ENCODE measurements around the gene ELF1.

Gene ELF1

GRCh38 chr13:41019578-41020347 is 647 bp upstream of the ELF1 start:
- H3K27ac ChIP-seq (ENCODE audit: insufficient read depth, low read depth, low read length, poor library complexity, severe bottlenecking) = no peak overlapping the region

GRCh38 chr13:41018602-41018948 is 541 bp downstream of the ELF1 start:
- Histone ChIP-seq H3K4me1 (ENCODE audit: control insufficient read depth, insufficient read depth, low read length) (no peaks in the 10 kb centered on the region), H3K4me3 (ENCODE audit: insufficient read depth, low read depth, low read length) (no peak overlapping the region), H3K27me3 (ENCODE audit: control insufficient read depth, insufficient read depth, low read length, poor library complexity, severe bottlenecking) (no peaks in the 10 kb centered on the region), H3K36me3 (ENCODE audit: control insufficient read depth, insufficient read depth, low read length) (no peaks in the 10 kb centered on the region), H3K27ac (ENCODE audit: insufficient read depth, low read depth, low read length, poor library complexity, severe bottlenecking) (no peak overlapping the region), H3K9me3 (ENCODE audit: control insufficient read depth, low read length) (no peaks in the 10 kb centered on the region)
- 100% methylated on average over 1 of the region's 1 CpG for WGBS, 2 experiments

More at GRCh38 chr13:41019578-41020347, 647 bp upstream of the ELF1 start:
- no peaks in the 10 kb centered on the region for H3K27me3 ChIP-seq (ENCODE audit: control insufficient read depth, insufficient read depth, low read length, poor library complexity, severe bottlenecking)
- no peaks in the 10 kb centered on the region for H3K36me3 ChIP-seq (ENCODE audit: control insufficient read depth, insufficient read depth, low read length)
- H3K4me3 ChIP-seq (ENCODE audit: insufficient read depth, low read depth, low read length) = no peak overlapping the region
- H3K9me3 ChIP-seq (ENCODE audit: control insufficient read depth, low read length) = no peaks in the 10 kb centered on the region
- WGBS, 2 experiments = 94 to 96% methylated on average over 2 of the region's 2 CpGs
- no peaks in the 10 kb centered on the region for H3K4me1 ChIP-seq (ENCODE audit: control insufficient read depth, insufficient read depth, low read length)

- no peaks in the 10 kb centered on the region for H3K4me1 ChIP-seq (ENCODE audit: control insufficient read depth, insufficient read depth, low read length)
- no peak overlapping the region for H3K4me3 ChIP-seq (ENCODE audit: insufficient read depth, low read depth, low read length)
- 98 to 100% methylated on average over 2 to 3 of the region's 3 CpGs for WGBS, 2 experiments
- no peaks in the 10 kb centered on the region for H3K27me3 ChIP-seq (ENCODE audit: control insufficient read depth, insufficient read depth, low read length, poor library complexity, severe bottlenecking)
- no peak overlapping the region for H3K27ac ChIP-seq (ENCODE audit: insufficient read depth, low read depth, low read length, poor library complexity, severe bottlenecking)
- H3K9me3 ChIP-seq (ENCODE audit: control insufficient read depth, low read length) = no peaks in the 10 kb centered on the region
- no peaks in the 10 kb centered on the region for H3K36me3 ChIP-seq (ENCODE audit: control insufficient read depth, insufficient read depth, low read length)
These were observed 1.1 kb downstream of the ELF1 start for GRCh38 chr13:41017817-41018601.

- no peaks in the 10 kb centered on the region for H3K4me1 ChIP-seq (ENCODE audit: control insufficient read depth, insufficient read depth, low read length)
- 94 to 95% methylated on average over 1 of the region's 2 CpGs for WGBS, 2 experiments
These were observed 2.0 kb downstream of the ELF1 start for GRCh38 chr13:41017159-41017558.

GRCh38 chr13:41015920-41016319 is 3.2 kb downstream of the ELF1 start:
- Histone ChIP-seq H3K27ac (ENCODE audit: insufficient read depth, low read depth, low read length, poor library complexity, severe bottlenecking) (no peak overlapping the region), H3K4me3 (ENCODE audit: insufficient read depth, low read depth, low read length) (no peak overlapping the region), H3K27me3 (ENCODE audit: control insufficient read depth, insufficient read depth, low read length, poor library complexity, severe bottlenecking) (no peaks in the 10 kb centered on the region), H3K36me3 (ENCODE audit: control insufficient read depth, insufficient read depth, low read length) (no peaks in the 10 kb centered on the region), H3K9me3 (ENCODE audit: control insufficient read depth, low read length) (no peaks in the 10 kb centered on the region), H3K4me1 (ENCODE audit: control insufficient read depth, insufficient read depth, low read length) (no peaks in the 10 kb centered on the region)
- WGBS, 2 experiments = 62 to 66% methylated on average over 6 of the region's 6 CpGs

More at GRCh38 chr13:41017159-41017558, 2.0 kb downstream of the ELF1 start:
- no peaks in the 10 kb centered on the region for H3K36me3 ChIP-seq (ENCODE audit: control insufficient read depth, insufficient read depth, low read length)
- H3K4me3 ChIP-seq (ENCODE audit: insufficient read depth, low read depth, low read length) = no peak overlapping the region
- H3K27ac ChIP-seq (ENCODE audit: insufficient read depth, low read depth, low read length, poor library complexity, severe bottlenecking) = no peak overlapping the region
- no peaks in the 10 kb centered on the region for H3K27me3 ChIP-seq (ENCODE audit: control insufficient read depth, insufficient read depth, low read length, poor library complexity, severe bottlenecking)
- H3K9me3 ChIP-seq (ENCODE audit: control insufficient read depth, low read length) = no peaks in the 10 kb centered on the region

- WGBS, 2 experiments = 95% methylated on average over 2 of the region's 2 CpGs; no CpG with 5 or more reads in 1 of the 2 experiments
- Histone ChIP-seq H3K36me3 (ENCODE audit: control insufficient read depth, insufficient read depth, low read length) (no peaks in the 10 kb centered on the region), H3K4me1 (ENCODE audit: control insufficient read depth, insufficient read depth, low read length) (no peaks in the 10 kb centered on the region), H3K4me3 (ENCODE audit: insufficient read depth, low read depth, low read length) (no peak overlapping the region), H3K27me3 (ENCODE audit: control insufficient read depth, insufficient read depth, low read length, poor library complexity, severe bottlenecking) (no peaks in the 10 kb centered on the region), H3K27ac (ENCODE audit: insufficient read depth, low read depth, low read length, poor library complexity, severe bottlenecking) (no peak overlapping the region), H3K9me3 (ENCODE audit: control insufficient read depth, low read length) (no peaks in the 10 kb centered on the region)
These were observed 5.3 kb downstream of the ELF1 start for GRCh38 chr13:41013835-41014234.

- H3K27me3 ChIP-seq (ENCODE audit: control insufficient read depth, insufficient read depth, low read length, poor library complexity, severe bottlenecking) = no peaks in the 10 kb centered on the region
- H3K36me3 ChIP-seq (ENCODE audit: control insufficient read depth, insufficient read depth, low read length) = no peaks in the 10 kb centered on the region
- H3K27ac ChIP-seq (ENCODE audit: insufficient read depth, low read depth, low read length, poor library complexity, severe bottlenecking) = no peak overlapping the region
- H3K4me3 ChIP-seq (ENCODE audit: insufficient read depth, low read depth, low read length) = no peak overlapping the region
- H3K9me3 ChIP-seq (ENCODE audit: control insufficient read depth, low read length) = no peaks in the 10 kb centered on the region
- no peaks in the 10 kb centered on the region for H3K4me1 ChIP-seq (ENCODE audit: control insufficient read depth, insufficient read depth, low read length)
- WGBS, 2 experiments = 89 to 90% methylated on average over 2 of the region's 2 CpGs
These were observed 6.6 kb downstream of the ELF1 start for GRCh38 chr13:41012536-41012935.

GRCh38 chr13:41011382-41011956 is 7.6 kb downstream of the ELF1 start:
- Histone ChIP-seq H3K36me3 (ENCODE audit: control insufficient read depth, insufficient read depth, low read length) (no peaks in the 10 kb centered on the region), H3K27me3 (ENCODE audit: control insufficient read depth, insufficient read depth, low read length, poor library complexity, severe bottlenecking) (no peaks in the 10 kb centered on the region), H3K4me3 (ENCODE audit: insufficient read depth, low read depth, low read length) (no peak overlapping the region), H3K9me3 (ENCODE audit: control insufficient read depth, low read length) (no peaks in the 10 kb centered on the region), H3K4me1 (ENCODE audit: control insufficient read depth, insufficient read depth, low read length) (no peaks in the 10 kb centered on the region), H3K27ac (ENCODE audit: insufficient read depth, low read depth, low read length, poor library complexity, severe bottlenecking) (no peak overlapping the region)
- 92 to 93% methylated on average over 3 of the region's 4 CpGs for WGBS, 2 experiments

GRCh38 chr13:41008349-41008980 is 10.7 kb downstream of the ELF1 start:
- Histone ChIP-seq H3K27me3 (ENCODE audit: control insufficient read depth, insufficient read depth, low read length, poor library complexity, severe bottlenecking) (no peaks in the 10 kb centered on the region), H3K36me3 (ENCODE audit: control insufficient read depth, insufficient read depth, low read length) (no peaks in the 10 kb centered on the region), H3K27ac (ENCODE audit: insufficient read depth, low read depth, low read length, poor library complexity, severe bottlenecking) (no peak overlapping the region), H3K9me3 (ENCODE audit: control insufficient read depth, low read length) (no peaks in the 10 kb centered on the region), H3K4me3 (ENCODE audit: insufficient read depth, low read depth, low read length) (no peak overlapping the region), H3K4me1 (ENCODE audit: control insufficient read depth, insufficient read depth, low read length) (no peaks in the 10 kb centered on the region)
- 96 to 100% methylated on average over 1 to 2 of the region's 2 CpGs for WGBS, 2 experiments

- Histone ChIP-seq H3K9me3 (ENCODE audit: control insufficient read depth, low read length) (no peaks in the 10 kb centered on the region), H3K27me3 (ENCODE audit: control insufficient read depth, insufficient read depth, low read length, poor library complexity, severe bottlenecking) (no peaks in the 10 kb centered on the region), H3K27ac (ENCODE audit: insufficient read depth, low read depth, low read length, poor library complexity, severe bottlenecking) (no peak overlapping the region), H3K36me3 (ENCODE audit: control insufficient read depth, insufficient read depth, low read length) (no peaks in the 10 kb centered on the region), H3K4me3 (ENCODE audit: insufficient read depth, low read depth, low read length) (no peak overlapping the region), H3K4me1 (ENCODE audit: control insufficient read depth, insufficient read depth, low read length) (no peaks in the 10 kb centered on the region)
- WGBS, 2 experiments = 61 to 81% methylated on average over 2 of the region's 3 CpGs
These were observed 11.4 kb downstream of the ELF1 start for GRCh38 chr13:41007744-41008128.
